Effector memory CD4-positive, alpha-beta T cell (primary cell): Measurements from ENCODE around the gene MOV10L1.
A peak's percentile ranks its signal among the peaks of the same experiment; 100 is the strongest.

Experiments
- DNase-seq, 3 donors: peaks; one replicate each; pipeline ENCODE4 v3.0.0-alpha.2; 2020
- H3K27ac ChIP-seq: 2 replicates; pipeline ENCODE4 v1.7.0; 2013; ENCODE audit warnings: mild to moderate bottlenecking, low read length, moderate library complexity; ENCODE audit not compliant: insufficient read depth, poor library complexity, severe bottlenecking
- H3K27me3 ChIP-seq: replicated peaks from 2 replicates; pipeline ENCODE4 v1.7.0; 2013; ENCODE audit warnings: mild to moderate bottlenecking, low read length; ENCODE audit not compliant: insufficient read depth, control insufficient read depth, poor library complexity, severe bottlenecking
- H3K36me3 ChIP-seq: 2 replicates; pipeline ENCODE4 v1.7.0; 2013; ENCODE audit warnings: mild to moderate bottlenecking, low read length, moderate library complexity; ENCODE audit not compliant: control insufficient read depth, insufficient read depth
- H3K4me1 ChIP-seq: 2 replicates; pipeline ENCODE4 v1.7.0; 2013; ENCODE audit warnings: low read length, mild to moderate bottlenecking; ENCODE audit not compliant: control insufficient read depth, insufficient read depth, poor library complexity, severe bottlenecking
- H3K4me3 ChIP-seq: 2 replicates; pipeline ENCODE4 v1.7.0; 2013; ENCODE audit warnings: low read length, low read depth, mild to moderate bottlenecking; ENCODE audit not compliant: insufficient read depth, poor library complexity, severe bottlenecking
- H3K9me3 ChIP-seq: 2 replicates; pipeline ENCODE4 v1.7.0; 2013; ENCODE audit warnings: mild to moderate bottlenecking, low read length, moderate library complexity; ENCODE audit not compliant: control insufficient read depth

The MOV10L1 gene

DNA sequence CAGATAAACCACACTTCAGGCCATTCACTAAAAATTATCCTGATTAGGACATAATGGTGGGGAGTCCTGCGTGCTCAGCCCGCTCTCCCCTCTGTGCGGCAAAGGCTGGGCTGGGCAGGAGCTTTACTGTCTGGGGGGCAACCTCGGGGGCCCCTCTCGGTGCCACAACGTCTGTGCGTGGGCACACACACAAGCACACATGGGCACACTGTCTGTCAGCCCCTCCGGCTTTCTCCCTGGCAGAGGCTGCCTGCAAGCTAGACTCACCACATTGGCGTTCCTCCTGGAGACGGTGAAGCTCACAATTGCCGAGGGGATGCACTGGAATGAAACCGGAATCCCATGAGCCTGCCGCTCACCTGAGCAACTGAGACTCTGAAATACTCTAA, 9.7 kb upstream of the MOV10L1 start:
- no peak overlapping the region for H3K4me3 ChIP-seq
- H3K9me3 ChIP-seq, result no peaks in the 10 kb centered on the region
- no peaks in the 10 kb centered on the region for H3K27me3 ChIP-seq
- no peak overlapping the region for H3K27ac ChIP-seq
- no peak for DNase-seq
- H3K36me3 ChIP-seq, result no peaks in the 10 kb centered on the region
- no peaks in the 10 kb centered on the region for H3K4me1 ChIP-seq

DNA sequence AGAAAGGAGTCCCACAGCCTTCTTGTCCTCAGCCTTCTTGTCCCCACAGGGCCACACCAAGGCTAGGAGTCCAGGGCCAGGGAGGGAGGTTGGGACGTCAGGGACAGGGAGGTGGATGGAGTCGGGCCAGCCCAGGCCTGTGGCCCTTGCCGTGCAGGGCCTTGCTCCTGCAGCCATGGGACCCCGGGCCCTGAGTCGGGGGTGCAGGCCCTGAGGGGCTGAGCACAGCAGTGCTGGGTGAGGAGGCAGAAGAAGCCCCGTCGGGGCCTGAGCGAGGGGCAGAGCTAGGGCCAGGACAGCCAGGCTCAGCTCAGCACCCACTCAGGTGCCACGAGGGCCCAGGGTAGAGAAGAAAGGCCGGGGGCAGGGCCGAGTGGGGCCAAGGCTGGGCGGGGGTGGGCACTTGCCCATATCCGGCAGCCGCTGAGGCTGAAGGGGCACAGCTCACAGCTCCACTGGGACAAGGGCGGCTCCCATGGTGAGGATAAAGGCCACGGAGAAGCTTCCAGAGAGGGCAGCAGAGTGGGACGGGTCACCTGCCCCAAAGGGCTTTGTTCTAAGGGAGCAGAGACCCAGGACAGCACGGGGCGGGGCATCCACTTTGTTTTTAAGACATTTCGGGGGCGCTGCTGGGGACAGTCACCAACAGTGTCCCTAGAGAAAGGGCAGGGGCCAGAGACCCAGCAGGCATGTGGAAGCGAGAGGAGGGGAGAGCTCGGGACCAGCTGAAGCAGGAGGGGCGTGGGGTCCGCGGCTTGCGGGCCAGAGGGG, 8.2 kb upstream of the MOV10L1 start:
- DNase-seq, result no peak
- Histone ChIP-seq H3K27me3 (no peaks in the 10 kb centered on the region), H3K27ac (no peak overlapping the region), H3K36me3 (no peaks in the 10 kb centered on the region), H3K4me1 (peaks cover 5% of the 10 kb centered on the region), H3K4me3 (no peak overlapping the region), H3K9me3 (no peaks in the 10 kb centered on the region)

GRCh38 chr22:50082197-50082715, 7.5 kb upstream of the MOV10L1 start:
- Histone ChIP-seq H3K27me3 (no peaks in the 10 kb centered on the region), H3K9me3 (no peaks in the 10 kb centered on the region), H3K36me3 (no peaks in the 10 kb centered on the region), H3K4me1 (peaks cover 5% of the 10 kb centered on the region), H3K4me3 (no peak overlapping the region), H3K27ac (no peak overlapping the region)
- DNase-seq, result no peak

GRCh38 chr22:50082961-50083461, 6.8 kb upstream of the MOV10L1 start:
- no peak overlapping the region for H3K27ac ChIP-seq
- no peak overlapping the region for H3K4me3 ChIP-seq
- no peaks in the 10 kb centered on the region for H3K9me3 ChIP-seq
- H3K4me1 ChIP-seq, result peaks cover 5% of the 10 kb centered on the region
- no peaks in the 10 kb centered on the region for H3K36me3 ChIP-seq
- DNase-seq, result no peak
- no peaks in the 10 kb centered on the region for H3K27me3 ChIP-seq

GRCh38 chr22:50083462-50084079, 6.2 kb upstream of the MOV10L1 start:
- Histone ChIP-seq H3K27ac (no peak overlapping the region), H3K4me3 (no peak overlapping the region), H3K9me3 (no peaks in the 10 kb centered on the region), H3K36me3 (no peaks in the 10 kb centered on the region), H3K4me1 (peaks cover 5% of the 10 kb centered on the region), H3K27me3 (no peaks in the 10 kb centered on the region)
- DNase-seq, result no peak

DNA sequence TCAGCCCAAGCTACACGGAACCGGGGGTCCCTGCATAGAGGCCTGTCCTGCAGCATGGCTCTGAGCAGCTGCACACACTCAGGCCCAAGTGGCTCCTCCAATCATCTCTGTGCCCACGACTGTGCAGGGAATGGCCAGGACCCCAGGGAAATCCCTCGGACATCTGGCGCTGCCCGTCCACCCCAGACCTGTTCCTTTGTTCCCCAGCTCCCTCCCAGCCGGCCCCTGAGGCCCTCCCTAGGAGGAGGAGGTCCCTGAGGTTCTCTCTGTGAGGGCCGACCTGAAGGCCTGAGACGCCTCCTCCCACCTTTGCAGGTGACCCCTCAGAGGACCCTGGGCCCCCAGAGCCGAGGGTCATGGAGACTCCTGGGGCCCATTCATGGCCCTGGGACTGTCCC, 5.7 kb upstream of the MOV10L1 start:
- no peak for DNase-seq
- Histone ChIP-seq H3K27ac (no peak overlapping the region), H3K9me3 (no peaks in the 10 kb centered on the region), H3K27me3 (no peaks in the 10 kb centered on the region), H3K36me3 (no peaks in the 10 kb centered on the region), H3K4me3 (no peak overlapping the region), H3K4me1 (peaks cover 5% of the 10 kb centered on the region)

- Histone ChIP-seq H3K27ac (no peak overlapping the region), H3K27me3 (no peaks in the 10 kb centered on the region), H3K4me3 (no peak overlapping the region), H3K9me3 (no peaks in the 10 kb centered on the region), H3K36me3 (no peaks in the 10 kb centered on the region), H3K4me1 (peaks cover 5% of the 10 kb centered on the region)
- DNase-seq, result no peak
Measured at GRCh38 chr22:50084614-50085021, 5.2 kb upstream of the MOV10L1 start.

DNA sequence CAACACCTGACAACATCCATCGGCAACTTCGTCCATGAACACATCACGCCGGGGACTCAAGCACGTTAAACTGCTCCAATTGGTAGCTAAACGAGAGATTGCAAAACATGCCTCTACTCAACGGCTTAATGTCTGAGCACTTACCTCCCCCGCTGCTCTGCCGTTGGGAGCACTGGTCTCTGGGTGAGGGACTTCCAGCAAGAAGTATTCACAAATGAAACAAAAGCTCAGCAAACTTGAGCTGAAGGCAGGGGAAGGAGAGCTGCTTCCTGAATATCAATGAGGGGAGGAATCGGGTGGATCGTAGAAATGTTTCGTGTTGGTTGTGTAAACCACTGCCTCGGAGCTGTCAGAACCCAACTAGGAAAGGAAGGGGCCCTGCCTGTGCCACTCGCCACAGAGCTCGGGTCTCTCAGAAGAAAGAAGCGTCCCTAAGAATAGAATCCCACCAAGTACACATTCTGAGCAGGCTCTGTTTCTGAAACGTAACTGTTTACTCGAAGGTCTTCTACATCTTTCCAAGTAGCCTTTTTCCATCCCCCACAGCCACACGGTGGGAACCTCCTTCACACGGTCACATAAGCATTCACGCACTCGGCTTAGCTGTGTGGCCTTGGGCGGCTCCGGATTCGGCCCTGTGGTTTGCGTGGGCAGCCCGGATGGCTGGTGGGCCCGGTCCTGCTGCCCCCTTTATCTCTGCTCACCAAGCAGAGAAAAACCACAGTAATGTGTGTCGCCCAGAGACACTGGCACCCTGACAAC, 4.4 kb upstream of the MOV10L1 start, which contains the start of gene MLC1:
Gene MLC1 (minus strand): TSS at position 216 of the 762 bp plus-strand sequence. CDS start 524 bp downstream, outside the sequence.
- no peak for DNase-seq
- Histone ChIP-seq H3K4me3 (peak within 1 kb of the TSS; percentile 11), H3K27me3 (no peaks in the 10 kb centered on the region), H3K9me3 (no peaks in the 10 kb centered on the region), H3K36me3 (no peaks in the 10 kb centered on the region), H3K27ac (no peak within 1 kb of the TSS), H3K4me1 (peaks cover 5% of the 10 kb centered on the region)

DNA sequence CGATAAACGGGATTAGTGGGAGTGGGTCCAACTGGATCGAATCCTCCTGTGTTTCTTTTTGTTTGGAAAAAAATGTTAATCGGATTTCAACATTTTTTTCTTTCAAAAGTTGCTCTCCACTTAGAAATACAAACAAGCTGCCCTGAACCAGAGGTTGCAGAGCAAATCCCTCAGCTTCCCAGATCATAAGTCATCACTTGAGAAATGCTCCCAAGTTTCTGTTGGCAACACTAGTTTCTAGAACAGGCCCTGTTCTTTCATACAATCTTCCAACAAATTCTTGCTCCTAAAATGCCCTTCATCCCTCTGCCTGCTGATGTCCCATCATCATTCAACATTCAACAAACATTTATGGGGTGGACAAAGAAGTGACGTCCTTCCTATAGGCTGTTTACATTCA, 3.3 kb upstream of the MOV10L1 start:
- H3K9me3 ChIP-seq, result no peaks in the 10 kb centered on the region
- no peak for DNase-seq
- H3K36me3 ChIP-seq, result no peaks in the 10 kb centered on the region
- H3K27ac ChIP-seq, result no peak overlapping the region
- peaks cover 5% of the 10 kb centered on the region for H3K4me1 ChIP-seq
- no peaks in the 10 kb centered on the region for H3K27me3 ChIP-seq
- no peak overlapping the region for H3K4me3 ChIP-seq
